PC-3 (cell line): ENCODE results near the gene ZC2HC1B. TPM values are rescaled to one million over a fixed set of nuclear protein-coding genes. Genes with fewer than 3 reads are reported as not detected.

Source experiments
- ATAC-seq: fragments of 200-7000 bp; cut with Tn5 transposase; 2 replicates; pipeline ENCODE4 v1.9.1; 2020; ENCODE audit warnings: mild to moderate bottlenecking, moderate library complexity
- BruUV-seq: library from RNA; stranded (reverse); fragments of 400-500 nt; replicated peaks from 2 replicates; lab custom pipeline; 2021; lab: Mats Ljungman, UMichigan
- CTCF ChIA-PET: fragments of 300-600 bp; sonication (Branson Sonifier 250); formaldehyde crosslinking; loops from one replicate; lab custom pipeline; 2022; ENCODE audit warnings: antibody characterized with exemption; lab: Charles Lee
- POLR2A ChIA-PET: fragments of 300-600 bp; sonication (Branson Sonifier 250); formaldehyde crosslinking; loops from one replicate; lab custom pipeline; 2022; ENCODE audit warnings: antibody characterized with exemption; ENCODE audit not compliant: unreplicated experiment; lab: Charles Lee
- DNase-seq: peaks from one replicate; pipeline ENCODE4 v3.0.0-alpha.2; 2015
- H2AFZ ChIP-seq: fragments of 300-600 bp; sonication (generic); 2 replicates; pipeline ENCODE4 v1.6.0; 2016; ENCODE audit warnings: antibody characterized with exemption, low read length
- H3F3A ChIP-seq: fragments of 300-600 bp; sonication (generic); one replicate; pipeline ENCODE4 v1.6.0; 2017; ENCODE audit warnings: antibody characterized with exemption, low read length, control low read depth, mild to moderate bottlenecking; ENCODE audit not compliant: unreplicated experiment
- H3K27ac ChIP-seq: fragments of 300-600 bp; sonication (generic); 2 replicates; pipeline ENCODE4 v1.5.1; 2016; ENCODE audit warnings: mild to moderate bottlenecking, low read length
- H3K27me3 ChIP-seq: fragments of 300-600 bp; sonication (generic); 2 replicates; pipeline ENCODE4 v1.6.1; 2016; ENCODE audit warnings: low read length, mixed read lengths
- H3K36me3 ChIP-seq: fragments of 300-600 bp; sonication (generic); 2 replicates; pipeline ENCODE4 v1.6.1; 2016; ENCODE audit warnings: low read depth, mixed run types, low read length, mixed read lengths
- H3K4me1 ChIP-seq: fragments of 300-600 bp; sonication (generic); 2 replicates; pipeline ENCODE4 v1.5.1; 2016; ENCODE audit warnings: low read length; ENCODE audit not compliant: insufficient read depth
- H3K4me2 ChIP-seq: fragments of 300-600 bp; sonication (generic); 2 replicates; pipeline ENCODE4 v1.6.0; 2016; ENCODE audit warnings: low read length
- H3K4me3 ChIP-seq: fragments of 300-600 bp; sonication (generic); 2 replicates; pipeline ENCODE4 v1.5.1; 2016; ENCODE audit warnings: mild to moderate bottlenecking, low read length, mixed read lengths
- H3K79me2 ChIP-seq: fragments of 300-600 bp; sonication (generic); 2 replicates; pipeline ENCODE4 v1.6.1; 2017; ENCODE audit warnings: low read length, mixed read lengths
- H3K9ac ChIP-seq: fragments of 300-600 bp; sonication (generic); 2 replicates; pipeline ENCODE4 v1.6.0; 2016; ENCODE audit warnings: mild to moderate bottlenecking, low read length
- H3K9me2 ChIP-seq: fragments of 300-600 bp; sonication (generic); replicated peaks from 2 replicates; pipeline ENCODE4 v1.6.1; 2016; ENCODE audit warnings: mixed run types, low read length, mixed read lengths
- H3K9me3 ChIP-seq: fragments of 300-600 bp; sonication (generic); 2 replicates; pipeline ENCODE4 v1.6.1; 2016; ENCODE audit warnings: low read length, mixed read lengths
- H4K20me1 ChIP-seq: fragments of 300-600 bp; sonication (generic); 2 replicates; pipeline ENCODE4 v1.6.1; 2016; ENCODE audit warnings: low read length, mixed read lengths
- CTCF ChIP-seq: fragments of 300-600 bp; sonication (generic); conservative IDR thresholded peaks from 2 replicates; pipeline ENCODE4 v1.5.1; 2017; ENCODE audit warnings: antibody characterized with exemption, low read depth, mild to moderate bottlenecking, low read length
- EZH2 ChIP-seq: fragments of 300-600 bp; sonication (generic); IDR thresholded peaks from one replicate; pipeline ENCODE4 v1.6.1; 2017; ENCODE audit warnings: antibody characterized with exemption, mild to moderate bottlenecking, low read length; ENCODE audit not compliant: unreplicated experiment
- EZH2phosphoT487 ChIP-seq: fragments of 300-600 bp; sonication (generic); IDR thresholded peaks from 2 replicates; pipeline ENCODE4 v1.6.1; 2018; ENCODE audit warnings: mild to moderate bottlenecking, antibody characterized with exemption, low read length, borderline replicate concordance
- intact Hi-C: fragments of 100-400 bp; cut with micrococcal nuclease; formaldehyde crosslinking; loops from 2 replicates; pipeline ENCODE4 v1.9.0; 2023
- total RNA-seq: library from RNA; depleted of rRNA; stranded (reverse); fragments of >200 nt; gene quantifications from 2 replicates; pipeline ENCODE4 v1.2.3, GENCODE V29; 2014

ZC2HC1B gene
- total RNA-seq, 1 experiment from 2014 or later, result not detected

GRCh38 chr6:143970456-143971218, 106.4 kb downstream of the ZC2HC1B start:
- no peak overlapping the region for H2AFZ ChIP-seq
- no peak overlapping the region for H3K4me3 ChIP-seq
- no peaks in the 10 kb centered on the region for H3F3A ChIP-seq
- DNase-seq, result no peak
- H3K36me3 ChIP-seq, result peaks cover 3% of the 10 kb centered on the region; the same call in 1 of the 2 replicates
- H4K20me1 ChIP-seq, result no peaks in the 10 kb centered on the region
- ChIA-PET CTCF (no interaction called here), POLR2A (no interaction called here)
- intact Hi-C loops, result no loop called here
- H3K9ac ChIP-seq, result no peak overlapping the region
- H3K27me3 ChIP-seq, result no peaks in the 10 kb centered on the region
- H3K4me2 ChIP-seq, result no peak overlapping the region
- BruUV-seq, result no TSS peak
- H3K4me1 ChIP-seq, result no peaks in the 10 kb centered on the region
- H3K79me2 ChIP-seq, result no peaks in the 10 kb centered on the region
- H3K9me2 ChIP-seq, result no peaks in the 10 kb centered on the region
- H3K27ac ChIP-seq, result no peak overlapping the region
- no peaks in the 10 kb centered on the region for H3K9me3 ChIP-seq
- TF ChIP-seq CTCF (no peak), EZH2 (no peak), EZH2phosphoT487 (no peak)
- ATAC-seq, result no peak

- intact Hi-C loops, result no loop called here
- ChIA-PET CTCF (interaction anchor here (0.7 kb wide), 1 partner anchor 1285 kb away, joined by 3 read pairs; no protein-coding TSS in a partner anchor), POLR2A (no interaction called here)
- Histone ChIP-seq H3K4me3 (no peak overlapping the region), H3F3A (no peaks in the 10 kb centered on the region), H3K4me1 (no peaks in the 10 kb centered on the region), H3K4me2 (no peak overlapping the region), H3K9me3 (no peaks in the 10 kb centered on the region), H3K27ac (no peak overlapping the region), H4K20me1 (no peaks in the 10 kb centered on the region), H3K36me3 (no peaks in the 10 kb centered on the region), H3K9ac (no peak overlapping the region), H3K79me2 (no peaks in the 10 kb centered on the region), H2AFZ (no peak overlapping the region), H3K27me3 (no peaks in the 10 kb centered on the region), H3K9me2 (no peaks in the 10 kb centered on the region)
- DNase-seq (no peak), ATAC-seq (no peak)
- BruUV-seq, result no TSS peak
- TF ChIP-seq EZH2phosphoT487, result no peak
- TF ChIP-seq CTCF, result no peak
- no peak for TF ChIP-seq EZH2
Observed at GRCh38 chr6:143971482-143972205, 107.4 kb downstream of the ZC2HC1B start.
